Cardiac fibroblast (primary cell): ENCODE measurements around the gene PGBD4.

Experiments
- DNase-seq, 2 donors: peaks; one replicate each; pipeline versions ENCODE4 v3.0.0 to v3.0.0-alpha.2; 2010; ENCODE audit warnings: low read depth in 2 of 2
- H3K4me3 ChIP-seq, 2 donors: replicated peaks in 1 of 2; 1 replicate in 1 of 2; 2 replicates in 1 of 2; pipeline ENCODE4 v1.5.1; 2011; ENCODE audit warnings: low read depth in 2 of 2, low read length in 2 of 2, mild to moderate bottlenecking in 2 of 2, moderate library complexity in 1 of 2
- CTCF ChIP-seq: IDR thresholded peaks from one replicate; pipeline ENCODE4 v1.5.1; 2011; ENCODE audit warnings: low read depth, mild to moderate bottlenecking, low read length, inconsistent platforms

The PGBD4 gene

GRCh38 chr15:34147371-34148140 lies 45.7 kb downstream of the PGBD4 start:
- TF ChIP-seq CTCF: no peak
- peak; percentile 29 to 60 for DNase-seq
- H3K4me3 ChIP-seq: no peak overlapping the region

DNA sequence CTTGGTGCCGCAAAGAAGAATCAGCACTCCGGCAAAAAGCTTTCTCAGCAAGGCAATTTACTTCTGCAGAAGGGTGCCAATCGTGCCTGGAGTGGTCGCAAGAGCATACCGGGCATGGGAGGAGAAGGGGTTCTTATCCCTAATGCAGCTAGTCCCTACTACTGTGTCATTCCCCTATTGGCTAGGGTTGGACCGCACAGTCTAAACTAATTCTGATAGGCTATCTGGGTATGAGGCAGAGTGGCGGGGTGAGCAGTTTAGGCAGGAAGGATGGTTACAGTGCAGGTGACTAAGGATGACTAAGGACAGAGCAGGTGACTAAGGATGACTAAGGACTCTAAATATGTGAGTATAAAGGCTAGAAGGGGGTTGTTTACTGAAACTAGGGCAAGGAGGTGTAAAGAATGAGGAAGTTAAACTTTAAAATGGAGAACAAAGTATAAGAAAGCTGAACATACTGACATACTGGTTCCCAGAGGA lies 52.9 kb downstream of the PGBD4 start:
- DNase-seq: peak; percentile 4 to 76
- no peak overlapping the region for H3K4me3 ChIP-seq
- TF ChIP-seq CTCF: no peak

DNA sequence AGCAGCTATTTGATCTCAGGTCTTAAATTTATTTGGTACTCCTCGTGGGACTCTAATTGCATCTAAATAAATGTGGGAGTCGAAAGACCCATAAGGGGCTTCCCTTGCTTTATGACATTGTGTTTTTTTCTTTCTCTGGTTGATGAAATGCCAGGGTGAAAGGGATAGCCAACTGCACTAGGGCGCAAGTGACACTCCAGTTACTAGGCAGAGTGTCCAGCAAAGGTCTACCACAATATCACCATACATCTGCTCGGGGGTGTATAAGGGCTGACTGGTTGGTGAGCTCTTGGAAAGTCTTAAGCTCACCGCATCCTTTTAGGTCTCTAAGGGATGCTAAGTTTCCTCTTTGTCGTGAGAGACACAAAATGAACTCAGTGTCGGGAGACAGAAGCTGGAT lies 54.0 kb downstream of the PGBD4 start:
- no peak for DNase-seq
- no peak overlapping the region for H3K4me3 ChIP-seq
- TF ChIP-seq CTCF: no peak
